Measurements from ENCODE around the gene PPP2R2C.

PPP2R2C gene

GRCh38 chr4:6333301-6334202 lies 138.9 kb downstream of the PPP2R2C start (continued):
- TF ChIP-seq ZNF26 (tag by site-specific recombination; IDR thresholded peaks at IDR 0.05), result peak; percentile 93
- TF ChIP-seq PRDM4 (tag by site-specific recombination; IDR thresholded peaks at IDR 0.05), result no peak

- Histone ChIP-seq H3K36me3 (ENCODE audit: control insufficient read depth in 2 of 2, insufficient read depth in 1 of 2, low read length in 2 of 2) (peaks cover 0 to 36% of the 10 kb centered on the region in 2 experiments; a peak in 1 of 3 replicates), H3K27ac (ENCODE audit: extremely low read depth, low read depth, low read length) (no peak overlapping the region), H3K4me3 (ENCODE audit: low read depth, low read length) (no peak overlapping the region), H3K9me3 (ENCODE audit: control insufficient read depth, insufficient read depth, low read depth, low read length) (no peaks in the 10 kb centered on the region), H3K4me1 (ENCODE audit: control insufficient read depth, insufficient read depth, low read length) (no peaks in the 10 kb centered on the region)
- POLR2A ChIA-PET, result no interaction called here
- no peak for TF ChIP-seq ZIC2 (tag by site-specific recombination; IDR thresholded peaks at IDR 0.05)
- no peak for TF ChIP-seq HIC1 (tag by site-specific recombination; IDR thresholded peaks at IDR 0.05)
- no peak for TF ChIP-seq ZNF398 (tag by site-specific recombination; IDR thresholded peaks at IDR 0.05)
- TF ChIP-seq YY1 (tag by site-specific recombination; IDR thresholded peaks at IDR 0.05), result no peak
- TF ChIP-seq ZNF571 (tag by site-specific recombination; IDR thresholded peaks at IDR 0.05), result no peak
- no peak for TF ChIP-seq GLIS2 (tag by site-specific recombination; IDR thresholded peaks at IDR 0.05)
- no peak for TF ChIP-seq ZNF560 (tag by site-specific recombination; IDR thresholded peaks at IDR 0.05; ENCODE audit: borderline replicate concordance)
- TF ChIP-seq ZNF707 (tag by site-specific recombination; IDR thresholded peaks at IDR 0.05), result no peak
- TF ChIP-seq MZF1 (tag by site-specific recombination; IDR thresholded peaks at IDR 0.05; ENCODE audit: borderline replicate concordance), result no peak
- TF ChIP-seq ZNF433 (tag by site-specific recombination; IDR thresholded peaks at IDR 0.05; ENCODE audit: low read depth), result no peak
- no peak for TF ChIP-seq GLI4 (tag by site-specific recombination; IDR thresholded peaks at IDR 0.05)
- no peak for TF ChIP-seq ZNF704 (tag by site-specific recombination; IDR thresholded peaks at IDR 0.05)
- no peak for TF ChIP-seq ZNF16 (tag by site-specific recombination; IDR thresholded peaks at IDR 0.05; ENCODE audit: low read depth)
- no peak for TF ChIP-seq ZNF473 (tag by site-specific recombination; IDR thresholded peaks at IDR 0.05)
- TF ChIP-seq PRDM4 (tag by site-specific recombination; IDR thresholded peaks at IDR 0.05), result no peak
- no peak for TF ChIP-seq ZNF677 (tag by site-specific recombination; IDR thresholded peaks at IDR 0.05)
- TF ChIP-seq ZNF76 (tag by site-specific recombination; IDR thresholded peaks at IDR 0.05; ENCODE audit: borderline replicate concordance, low read depth), result no peak
- no peak for TF ChIP-seq ZSCAN16 (tag by site-specific recombination; IDR thresholded peaks at IDR 0.05)
- no peak for TF ChIP-seq ATF2 (tag by site-specific recombination; IDR thresholded peaks at IDR 0.05; ENCODE audit: low read depth)
- CTCF ChIA-PET, result interaction anchor here (0.6 to 11.3 kb wide), 13 partner anchors 11 to 563 kb away, joined by 3 to 203 read pairs (median 6); partner anchors contain the start of gene WFS1
These were observed 139.8 kb downstream of the PPP2R2C start for GRCh38 chr4:6332669-6333050.
